GM21447 (cell line): ENCODE measurements around the gene PDZD4.
A peak's percentile ranks its signal among the peaks of the same experiment; 100 is the strongest.

ENCODE experiments used
- ATAC-seq: cut with Tn5 transposase; IDR thresholded peaks from one replicate; pipeline ENCODE4 v1.9.1; 2021; ENCODE audit not compliant: unreplicated experiment

The PDZD4 gene

DNA sequence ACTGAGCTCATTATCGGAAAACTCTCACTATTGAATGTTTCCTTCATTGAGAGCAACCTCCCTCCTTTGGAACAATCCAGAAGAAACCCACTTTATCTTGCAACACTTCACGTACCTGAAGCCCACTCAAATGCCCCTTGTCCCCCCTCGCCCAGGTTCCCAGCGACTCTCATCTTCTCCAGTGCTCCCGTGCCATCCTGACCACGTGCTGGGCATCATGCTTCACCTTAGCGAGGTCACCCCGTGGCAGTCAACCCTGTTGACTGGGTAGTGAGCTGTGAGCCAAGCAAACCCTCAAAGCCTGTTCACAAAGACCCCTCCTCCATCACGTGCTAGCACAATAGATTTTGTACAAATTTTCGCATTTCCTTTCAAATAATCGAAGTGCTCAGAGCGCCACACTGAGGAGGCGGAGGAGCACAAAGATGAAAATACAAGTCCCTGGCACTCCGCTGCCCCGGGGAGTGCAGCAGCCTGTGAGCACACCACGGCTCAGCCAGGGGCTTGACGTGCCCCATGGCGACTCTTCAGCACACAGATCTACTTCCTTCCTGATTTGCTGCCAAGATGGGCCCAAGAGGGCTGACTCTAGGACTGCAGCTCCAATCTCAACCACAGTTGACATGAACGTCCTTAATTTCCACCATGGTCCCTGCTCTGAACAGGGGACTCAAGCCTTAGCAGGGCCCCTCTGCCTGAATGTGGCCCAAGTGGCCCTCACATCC, 15.6 kb downstream of the PDZD4 start:
- ATAC-seq = no peak

DNA sequence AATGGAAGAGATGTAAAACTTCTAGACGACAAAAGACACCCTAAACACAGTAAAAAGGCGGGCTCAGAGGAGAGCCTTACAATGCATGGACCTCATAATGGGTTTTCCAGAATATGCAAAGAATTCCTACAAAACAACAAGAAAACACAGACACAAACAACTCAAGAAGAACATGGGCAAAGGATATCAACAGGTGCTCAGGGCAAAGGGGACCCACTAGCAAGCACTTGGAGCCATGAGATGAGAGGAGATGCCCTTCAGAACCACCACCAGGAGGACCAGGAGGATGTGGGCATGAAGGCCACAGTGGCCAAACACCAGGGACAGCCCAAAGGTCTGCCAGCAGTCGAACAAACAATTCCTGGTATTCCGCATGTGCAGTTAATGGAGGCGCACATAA, 17.2 kb downstream of the PDZD4 start:
- no peak for ATAC-seq

- no peak for ATAC-seq
These were observed 18.1 kb downstream of the PDZD4 start for GRCh38 chrX:153812220-153812619.

- no peak for ATAC-seq
These were observed 22.4 kb downstream of the PDZD4 start for GRCh38 chrX:153807976-153808375.

DNA sequence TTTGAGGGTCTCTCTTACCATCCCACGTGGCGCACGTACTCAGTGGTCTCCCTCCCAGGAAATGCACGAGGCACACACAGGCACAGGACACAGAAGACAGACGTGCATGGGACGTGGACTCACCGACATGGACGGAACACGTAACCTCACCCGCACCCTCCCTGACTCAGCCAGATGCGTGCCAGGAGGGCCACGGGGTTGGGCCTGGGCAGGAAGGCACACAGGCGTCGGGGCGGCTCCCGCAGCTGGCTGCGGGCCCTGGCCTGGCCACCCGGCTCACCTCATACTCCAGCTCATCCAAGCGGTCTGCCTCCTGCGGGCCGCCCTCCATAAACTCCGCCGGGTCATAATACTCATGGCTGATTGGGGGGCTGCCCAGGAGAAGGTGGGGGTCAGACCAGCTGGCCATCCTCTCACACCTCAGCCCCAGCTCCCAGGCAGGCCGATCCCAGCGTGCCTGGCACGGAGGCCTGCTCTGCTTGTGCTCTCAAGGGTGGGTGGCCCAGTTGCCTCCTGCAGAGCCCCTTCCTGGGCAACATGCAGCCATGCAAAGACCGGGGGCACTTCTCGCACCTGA, 23.3 kb downstream of the PDZD4 start:
- no peak for ATAC-seq

DNA sequence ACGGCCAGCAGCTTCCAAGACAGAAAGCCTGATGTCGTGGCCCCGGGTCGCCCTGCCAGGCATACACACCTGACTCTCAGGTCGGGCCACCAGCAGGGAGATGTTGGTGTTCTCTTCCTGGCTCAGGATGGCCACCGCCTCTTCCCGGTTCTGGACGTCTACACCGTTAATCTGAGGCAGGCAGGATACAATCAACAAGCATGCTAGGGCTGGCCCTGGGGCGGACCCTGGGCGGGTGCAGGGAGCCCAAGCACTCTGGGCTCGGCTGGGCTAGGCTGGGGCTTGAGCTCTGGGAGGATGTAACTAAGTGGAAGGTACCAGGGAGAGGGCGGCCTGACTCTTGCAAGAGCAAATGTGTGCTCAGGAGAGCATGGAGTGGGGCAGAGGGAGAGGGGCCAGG, 24.9 kb downstream of the PDZD4 start:
- ATAC-seq = no peak

DNA sequence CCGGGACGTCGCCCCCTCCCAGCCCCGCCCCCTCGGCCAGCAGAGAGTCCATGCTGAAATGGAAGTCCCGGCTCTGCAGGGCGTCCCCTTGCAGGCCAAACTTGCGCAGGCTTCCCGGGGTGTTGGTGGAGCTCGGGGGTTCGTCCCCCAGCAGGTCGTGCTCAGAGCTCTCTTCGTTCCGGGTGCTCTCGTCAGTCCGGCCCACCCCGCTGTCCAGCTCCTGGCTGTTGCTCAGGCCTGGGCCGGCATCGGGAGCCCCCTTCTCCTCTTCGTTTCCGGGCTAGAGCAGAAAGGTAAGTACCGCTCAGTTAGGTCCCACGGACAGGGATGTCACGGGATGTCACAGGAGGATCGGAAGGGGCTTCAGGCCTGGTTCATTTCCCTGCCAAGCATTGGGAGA, 25.7 kb downstream of the PDZD4 start:
- no peak for ATAC-seq

DNA sequence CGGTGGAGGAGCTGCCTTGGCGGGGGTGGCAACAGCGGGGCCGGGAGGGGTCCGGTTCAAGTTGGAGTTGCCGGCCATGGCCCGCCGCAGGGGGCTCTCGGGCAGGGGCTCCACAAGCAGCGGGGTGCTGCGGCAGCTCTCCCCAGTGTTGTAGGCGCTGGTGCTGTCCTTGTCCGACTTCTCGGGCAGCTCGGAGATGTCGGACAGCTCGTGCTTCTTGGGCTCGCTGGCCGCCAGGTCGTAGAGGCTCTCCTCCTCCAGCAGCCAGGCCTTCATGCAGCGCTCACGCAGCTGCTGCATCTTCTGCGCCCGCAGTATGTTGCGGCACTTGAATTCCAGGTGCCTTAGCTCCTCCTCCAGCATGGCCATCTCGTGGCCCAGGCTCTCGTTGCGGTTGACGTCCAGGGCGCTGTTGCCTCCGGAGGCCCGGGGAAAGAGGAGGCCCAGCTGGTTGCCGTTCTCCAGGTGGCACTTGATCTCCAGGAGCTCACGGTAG, 26.2 kb downstream of the PDZD4 start:
- no peak for ATAC-seq

GRCh38 chrX:153803211-153804099, 26.9 kb downstream of the PDZD4 start:
- no peak for ATAC-seq

DNA sequence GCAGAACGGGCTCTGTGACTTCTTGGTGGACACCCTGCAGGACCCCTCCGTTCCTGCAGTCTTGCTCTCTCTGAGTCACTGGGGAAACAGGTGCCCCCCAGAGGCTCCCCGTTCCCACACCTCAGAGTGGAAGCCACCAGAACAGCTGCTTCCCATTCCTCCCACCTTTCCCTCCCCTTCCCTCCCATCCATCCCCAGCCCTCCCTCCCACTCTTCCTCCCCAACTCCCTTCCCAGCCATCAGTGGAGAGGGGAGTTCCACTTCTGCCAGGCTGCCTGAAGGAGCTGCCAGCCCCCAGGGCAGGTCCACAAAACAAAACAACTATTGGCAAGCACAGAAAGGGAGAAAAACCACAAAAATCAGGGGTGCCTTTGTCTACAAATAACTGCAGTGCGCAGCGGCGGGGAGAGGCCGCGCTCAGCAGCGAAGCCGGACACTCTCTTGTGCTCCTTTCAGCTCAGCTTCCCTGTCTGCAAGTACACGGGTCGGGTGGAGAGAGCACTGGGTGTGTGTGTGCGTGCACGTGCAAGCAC, 27.8 kb downstream of the PDZD4 start:
- ATAC-seq = no peak

DNA sequence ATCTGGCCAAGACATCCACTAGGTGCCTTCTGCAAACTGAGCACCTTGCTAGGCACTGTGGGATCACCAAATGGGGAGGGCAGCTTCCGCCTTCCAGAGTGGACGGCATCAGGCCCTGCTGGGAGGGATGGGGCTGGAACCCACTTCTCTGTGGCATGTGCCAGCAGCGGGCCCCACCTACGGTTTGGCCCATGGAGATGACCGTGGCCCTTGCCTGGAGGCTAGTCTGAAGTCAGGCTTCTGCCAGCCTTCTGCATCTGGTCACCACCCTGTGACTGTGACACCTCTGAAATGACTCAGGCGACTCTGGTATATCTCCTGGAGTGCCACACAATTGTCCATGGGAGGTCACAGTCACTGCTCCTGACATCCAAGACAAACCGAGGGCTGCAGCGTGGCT, 28.7 kb downstream of the PDZD4 start:
- ATAC-seq = no peak

DNA sequence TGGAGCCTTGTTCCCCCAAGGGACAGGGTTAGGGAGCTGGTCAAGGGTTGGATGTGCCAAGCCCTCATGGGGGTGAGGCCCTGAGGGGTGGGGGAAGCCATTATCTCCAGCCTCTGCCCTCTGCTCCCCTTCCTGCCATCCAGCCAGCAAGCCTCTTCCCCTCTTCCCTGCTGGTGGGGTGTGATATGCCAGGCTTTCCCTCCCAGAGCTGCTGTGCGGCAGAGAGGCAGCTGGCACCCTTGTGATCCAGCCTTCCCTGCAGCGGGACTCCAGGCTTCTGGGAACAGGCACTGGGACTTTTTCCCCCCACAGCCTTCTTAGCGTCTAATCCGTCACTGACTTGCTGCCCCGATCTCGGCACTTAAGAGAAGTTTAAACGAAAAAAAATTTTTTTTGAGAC, 29.6 kb downstream of the PDZD4 start:
- no peak for ATAC-seq

DNA sequence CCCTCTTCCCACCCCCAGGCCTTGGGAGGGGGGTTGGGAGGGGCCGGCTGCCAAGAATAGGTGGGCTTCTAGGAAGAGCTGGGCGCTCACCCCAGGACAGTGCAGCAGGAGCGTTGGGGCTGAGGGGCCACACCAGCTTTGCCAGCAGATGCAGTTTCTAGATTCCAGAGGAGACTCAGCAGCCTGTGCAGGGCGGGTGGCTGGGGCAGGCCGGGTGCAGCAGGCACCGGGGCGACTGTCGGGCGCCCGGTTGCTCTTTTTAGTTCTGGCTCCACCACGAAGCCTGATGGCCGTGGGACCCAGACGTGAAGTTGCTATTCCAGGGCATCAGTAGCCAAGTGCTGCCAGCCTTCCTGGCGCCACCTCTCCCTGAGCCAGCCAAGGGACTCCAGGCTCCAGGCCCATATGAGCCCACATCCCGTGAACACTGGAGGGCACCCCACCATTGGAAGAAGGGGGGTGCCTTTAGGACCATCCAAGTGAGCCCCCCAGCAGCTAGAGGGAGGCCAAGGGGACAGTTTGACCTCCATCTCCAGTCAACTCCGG, 30.1 kb downstream of the PDZD4 start:
- ATAC-seq = no peak

GRCh38 chrX:153799326-153799725, 31.0 kb downstream of the PDZD4 start:
- no peak for ATAC-seq

GRCh38 chrX:153797415-153798015, 32.8 kb downstream of the PDZD4 start:
- ATAC-seq = no peak

DNA sequence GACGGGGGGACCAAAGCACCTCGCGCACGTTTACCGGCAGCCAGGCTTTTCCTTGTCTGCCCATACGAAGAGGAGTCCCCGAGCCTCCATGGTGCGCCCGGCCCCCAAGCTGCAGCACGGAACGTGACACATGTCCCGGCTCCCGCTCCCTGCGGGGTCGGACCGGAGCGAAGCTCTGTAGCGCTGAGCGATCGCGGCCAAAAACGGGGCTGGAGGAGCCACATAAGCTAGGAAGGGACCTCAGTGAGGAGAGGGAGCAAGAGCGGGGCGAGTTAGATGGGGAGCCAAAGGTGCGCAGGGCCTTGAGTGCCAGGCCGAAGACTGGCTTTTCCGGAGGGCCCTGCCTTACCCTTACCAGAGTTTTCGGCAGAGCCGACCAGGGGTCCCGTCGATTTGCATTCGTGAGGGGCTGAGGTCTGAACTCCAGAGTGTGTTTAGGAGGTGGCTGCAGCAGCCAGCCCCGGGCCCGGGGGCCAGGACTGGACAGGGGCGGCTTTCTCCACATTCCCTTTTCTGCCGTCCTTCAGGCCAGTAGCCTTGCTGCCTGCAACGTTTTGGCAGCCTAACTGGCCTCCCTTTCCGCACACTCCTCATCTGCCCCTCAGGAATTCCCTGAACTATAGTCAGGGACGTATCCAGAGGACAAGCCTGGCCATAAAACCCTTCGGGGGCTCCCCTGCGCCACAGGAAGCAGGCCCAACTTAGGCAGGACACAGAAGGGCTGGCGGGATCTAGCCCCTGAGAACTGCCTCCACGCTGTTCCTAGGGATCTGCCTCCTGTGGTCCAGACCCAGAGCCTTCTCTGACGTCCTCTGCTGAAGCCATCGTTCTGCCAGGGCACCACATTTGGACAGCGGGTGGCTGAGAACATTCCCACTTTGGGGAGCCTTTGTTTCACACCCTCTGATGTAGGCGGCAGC, 35.2 kb downstream of the PDZD4 start:
- ATAC-seq = peak; percentile 5

GRCh38 chrX:153794018-153794896, 36.1 kb downstream of the PDZD4 start, which contains the start of the genes IDH3G and SSR4:
TSS of gene IDH3G (minus strand) at chrX:153794375. CDS start at chrX:153794326, 49 bp downstream.
TSS of gene SSR4 (plus strand) at chrX:153794668. CDS start at chrX:153794688, 20 bp downstream.
- ATAC-seq = peak; percentile 93

GRCh38 chrX:153793291-153793690, 37.1 kb downstream of the PDZD4 start:
- no peak for ATAC-seq

DNA sequence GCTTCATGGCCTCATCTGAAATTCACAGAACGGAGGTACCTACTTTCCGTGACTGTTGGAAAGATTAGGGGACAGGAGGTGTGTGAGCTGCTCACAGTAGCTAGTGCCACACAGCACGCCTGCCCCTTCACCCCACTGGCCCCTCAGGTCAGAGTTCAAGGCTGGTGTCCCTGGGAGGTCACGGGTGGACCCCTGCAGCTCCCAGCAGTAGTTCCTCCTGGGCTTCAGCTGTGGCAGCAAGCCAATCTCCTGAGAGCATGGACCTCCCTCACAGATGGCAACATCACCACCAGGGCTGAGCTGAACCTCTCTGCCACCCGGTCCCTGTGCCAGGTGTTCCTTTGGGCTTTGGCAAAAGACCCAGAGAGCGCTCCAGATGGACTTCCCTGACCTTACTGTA, 38.0 kb downstream of the PDZD4 start:
- no peak for ATAC-seq
